ENCODE measurements around the gene AADAC. TPM values are rescaled to one million over a fixed set of nuclear protein-coding genes. Genes with fewer than 3 reads are reported as not detected.
"Not testable (repeated sequence)": the region's sequence is repeated elsewhere in the genome, so short reads cannot be mapped to it uniquely, and the experiment has no call there.

Gene AADAC
- total RNA-seq, 3 donors from 2014 or later = 0.11 to 0.18 (median 0.13) TPM

DNA sequence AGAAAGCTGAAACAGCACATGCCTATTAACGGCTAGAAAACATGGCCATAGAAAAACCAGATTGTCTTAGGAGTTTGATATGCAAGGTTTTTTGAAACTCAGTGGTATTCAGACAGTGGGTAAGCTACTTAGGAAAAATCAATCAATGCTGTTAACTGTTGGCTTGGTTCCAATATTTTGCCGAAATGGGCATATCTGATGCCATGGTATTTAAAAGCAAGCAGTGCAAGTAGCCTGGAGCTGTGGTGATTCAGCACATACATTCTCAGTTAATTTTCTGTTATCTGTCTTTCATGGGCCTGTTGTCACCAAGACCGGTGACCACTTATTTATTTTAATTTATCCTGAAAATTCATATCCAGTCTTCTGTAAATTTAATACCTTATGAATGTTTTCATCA, 42.2 kb downstream of the AADAC start:
- DNase-seq = no peak
- Mint-ChIP-seq H3K36me3 (ENCODE audit: insufficient read depth) (no peaks in the 10 kb centered on the region), H3K27me3 (ENCODE audit: low read depth) (peaks cover 13% of the 10 kb centered on the region), H3K4me1 (ENCODE audit: low read depth) (no peaks in the 10 kb centered on the region), H3K9me3 (peaks cover 6% of the 10 kb centered on the region), H3K4me3 (no peak overlapping the region)
- no peak for ATAC-seq

DNA sequence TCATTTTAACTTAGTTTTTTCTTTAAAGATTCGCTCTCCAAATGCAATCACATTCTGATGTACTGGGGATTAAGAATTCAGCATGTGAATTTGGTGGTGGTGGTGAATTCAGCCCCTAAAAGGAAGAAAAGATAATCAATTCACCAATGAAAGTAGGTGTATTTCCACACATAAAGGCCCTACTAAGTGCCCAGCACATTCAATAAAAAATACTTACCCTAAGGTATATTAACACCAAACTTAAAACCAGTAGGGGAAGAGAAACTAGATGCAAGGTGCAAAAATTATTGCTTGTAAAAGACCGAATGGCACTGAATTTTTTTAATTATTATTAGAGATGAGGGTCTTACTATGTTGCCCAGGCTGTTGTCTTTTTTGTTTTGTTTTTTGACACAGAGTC, 42.7 kb downstream of the AADAC start:
- H3K4me3 Mint-ChIP-seq = no peak overlapping the region
- ATAC-seq = no peak
- H3K9me3 Mint-ChIP-seq = peaks cover 3% of the 10 kb centered on the region
- H3K36me3 Mint-ChIP-seq (ENCODE audit: insufficient read depth) = no peaks in the 10 kb centered on the region
- H3K4me1 Mint-ChIP-seq (ENCODE audit: low read depth) = no peaks in the 10 kb centered on the region
- DNase-seq = no peak
- peaks cover 13% of the 10 kb centered on the region for H3K27me3 Mint-ChIP-seq (ENCODE audit: low read depth)

DNA sequence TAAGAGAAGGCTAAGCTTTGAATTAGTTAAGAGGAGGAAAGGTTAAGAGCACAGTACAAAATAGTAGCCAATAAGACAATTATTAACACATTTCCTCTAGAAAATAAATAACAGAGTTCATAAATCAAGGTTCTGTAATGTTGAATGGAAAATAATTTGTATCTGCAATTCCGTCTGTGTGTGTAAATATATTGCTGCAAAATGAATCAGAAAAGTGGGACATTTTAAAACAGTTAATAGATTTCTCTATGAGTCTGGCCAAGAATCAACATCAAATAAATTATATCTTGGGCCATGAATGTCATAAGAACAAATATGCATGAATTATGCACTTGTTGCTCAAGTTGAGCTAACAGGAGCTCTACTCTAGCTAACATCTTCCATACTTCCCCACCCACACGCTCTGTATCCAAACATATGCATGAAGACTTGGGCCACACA, 45.3 kb downstream of the AADAC start:
- ATAC-seq (no peak), DNase-seq (no peak)
- no peaks in the 10 kb centered on the region for H3K4me1 Mint-ChIP-seq (ENCODE audit: low read depth)
- H3K4me3 Mint-ChIP-seq = no peak overlapping the region
- no peaks in the 10 kb centered on the region for H3K36me3 Mint-ChIP-seq (ENCODE audit: insufficient read depth)
- H3K9me3 Mint-ChIP-seq = no peaks in the 10 kb centered on the region
- peaks cover 10% of the 10 kb centered on the region for H3K27me3 Mint-ChIP-seq (ENCODE audit: low read depth)

DNA sequence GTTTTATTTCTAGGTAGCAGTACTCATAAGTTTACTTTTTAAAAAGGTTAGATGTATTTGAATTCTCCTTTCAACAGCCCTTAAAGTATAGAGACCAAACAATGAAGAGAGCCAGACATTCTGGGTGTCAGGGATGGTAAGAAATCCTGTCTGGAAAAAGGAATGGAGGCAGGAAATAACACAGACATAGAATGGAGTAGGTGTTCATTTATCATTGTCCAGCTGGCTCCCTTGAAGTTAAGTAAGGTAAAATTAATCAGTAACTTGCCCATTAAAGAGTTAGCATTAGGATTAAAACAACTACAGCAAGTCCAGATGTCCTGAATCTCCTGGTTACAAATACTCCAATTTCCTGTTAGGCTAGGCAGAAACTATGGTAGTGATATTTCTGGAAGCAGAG, 46.0 kb downstream of the AADAC start:
- Mint-ChIP-seq H3K4me1 (ENCODE audit: low read depth) (no peaks in the 10 kb centered on the region), H3K9me3 (no peaks in the 10 kb centered on the region), H3K27me3 (ENCODE audit: low read depth) (peaks cover 10% of the 10 kb centered on the region), H3K4me3 (no peak overlapping the region), H3K36me3 (ENCODE audit: insufficient read depth) (no peaks in the 10 kb centered on the region)
- ATAC-seq (no peak), DNase-seq (no peak)

DNA sequence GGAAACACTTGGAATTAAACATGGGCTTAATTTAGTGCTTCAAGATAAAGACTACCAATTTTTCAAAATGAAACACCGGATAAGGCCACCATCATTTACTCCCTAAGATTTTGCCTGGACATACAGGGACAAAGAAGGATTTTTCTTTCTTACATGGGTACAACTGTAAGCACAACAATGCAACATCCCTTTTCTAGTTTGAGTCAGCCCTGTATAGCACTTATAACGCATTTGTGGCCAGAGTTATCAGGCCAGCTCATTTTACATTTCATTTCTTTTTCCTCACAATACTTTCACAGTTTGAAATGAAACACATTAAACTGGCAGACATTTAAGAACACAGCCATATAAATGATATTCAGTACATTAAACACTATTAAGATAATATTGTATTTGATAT, 49.7 kb downstream of the AADAC start:
- Mint-ChIP-seq H3K27me3 (ENCODE audit: low read depth) (no peaks in the 10 kb centered on the region), H3K4me1 (ENCODE audit: low read depth) (no peaks in the 10 kb centered on the region), H3K4me3 (no peak overlapping the region), H3K9me3 (no peaks in the 10 kb centered on the region), H3K36me3 (ENCODE audit: insufficient read depth) (no peaks in the 10 kb centered on the region)
- no peak for ATAC-seq
- no peak for DNase-seq

DNA sequence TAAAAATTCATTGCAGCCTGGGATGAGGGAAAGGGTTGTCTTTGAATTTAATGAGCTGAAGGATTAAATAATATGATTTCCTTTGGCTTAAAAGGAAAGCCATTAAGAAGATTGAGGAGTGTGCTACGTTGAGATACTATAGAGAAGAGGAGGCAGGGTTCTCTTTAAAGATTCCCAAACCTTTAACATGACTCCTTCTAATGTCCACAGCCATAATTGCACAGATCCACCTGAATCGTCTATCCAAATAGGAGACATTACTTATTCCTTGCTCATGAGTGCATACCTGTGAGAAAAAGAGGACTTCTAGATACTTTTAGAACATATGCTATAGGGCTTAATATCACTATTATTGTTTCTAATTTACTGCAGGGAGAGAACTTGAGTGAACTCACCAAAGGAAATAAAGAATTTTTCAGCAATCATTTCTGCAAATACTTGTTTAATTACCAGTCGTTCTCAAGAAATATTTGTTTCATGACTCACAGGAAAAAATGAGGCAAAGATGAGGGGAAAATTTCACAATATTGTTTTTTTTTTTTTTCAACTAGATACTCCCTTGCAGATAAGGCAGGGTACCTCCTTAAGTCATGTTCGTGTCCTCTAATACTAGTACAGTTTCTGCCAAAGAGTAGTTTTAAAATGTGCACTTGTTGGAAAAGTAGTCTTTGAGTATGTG, 50.6 kb downstream of the AADAC start:
- ATAC-seq = no peak
- H3K36me3 Mint-ChIP-seq (ENCODE audit: insufficient read depth) = no peaks in the 10 kb centered on the region
- no peaks in the 10 kb centered on the region for H3K27me3 Mint-ChIP-seq (ENCODE audit: low read depth)
- H3K4me3 Mint-ChIP-seq = no peak overlapping the region
- DNase-seq = no peak
- no peaks in the 10 kb centered on the region for H3K4me1 Mint-ChIP-seq (ENCODE audit: low read depth)
- no peaks in the 10 kb centered on the region for H3K9me3 Mint-ChIP-seq

DNA sequence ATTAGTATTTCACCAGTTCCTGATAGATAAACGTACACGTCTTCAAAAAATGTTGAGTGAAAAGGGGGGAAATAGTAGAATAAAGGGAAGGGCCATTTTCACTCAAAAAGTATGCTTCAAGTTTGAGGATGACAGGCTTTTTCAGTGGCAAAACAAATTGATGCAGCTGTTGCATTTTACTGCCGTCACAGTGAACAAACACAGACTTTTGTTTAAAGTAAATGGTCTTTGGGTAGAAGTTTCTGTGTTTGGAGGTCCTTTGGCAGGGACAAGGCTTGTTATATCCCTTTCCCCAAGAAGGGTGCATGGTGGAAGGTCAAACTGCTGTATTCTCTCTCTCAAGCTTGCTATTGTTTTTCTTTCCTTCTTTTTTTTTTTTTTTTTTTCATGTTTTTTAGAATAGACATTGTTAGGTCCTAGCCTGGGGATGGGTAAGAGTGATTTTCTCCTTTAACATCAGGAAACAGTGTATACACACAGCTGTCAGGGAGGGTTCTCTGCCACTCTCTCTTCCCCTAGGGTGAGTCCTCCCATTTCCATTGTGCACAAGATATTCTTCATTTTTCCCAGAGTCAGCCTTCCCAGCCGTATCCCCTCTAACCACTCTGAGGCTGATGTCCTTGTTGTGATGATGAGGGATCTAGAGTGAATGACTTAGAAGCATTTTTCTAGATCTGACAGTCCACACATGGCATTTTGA, 52.9 kb downstream of the AADAC start:
- Mint-ChIP-seq H3K36me3 (ENCODE audit: insufficient read depth) (no peaks in the 10 kb centered on the region), H3K9me3 (no peaks in the 10 kb centered on the region), H3K4me3 (no peak overlapping the region), H3K4me1 (ENCODE audit: low read depth) (peaks cover 4% of the 10 kb centered on the region), H3K27me3 (ENCODE audit: low read depth) (no peaks in the 10 kb centered on the region)
- no peak for ATAC-seq
- no peak for DNase-seq

DNA sequence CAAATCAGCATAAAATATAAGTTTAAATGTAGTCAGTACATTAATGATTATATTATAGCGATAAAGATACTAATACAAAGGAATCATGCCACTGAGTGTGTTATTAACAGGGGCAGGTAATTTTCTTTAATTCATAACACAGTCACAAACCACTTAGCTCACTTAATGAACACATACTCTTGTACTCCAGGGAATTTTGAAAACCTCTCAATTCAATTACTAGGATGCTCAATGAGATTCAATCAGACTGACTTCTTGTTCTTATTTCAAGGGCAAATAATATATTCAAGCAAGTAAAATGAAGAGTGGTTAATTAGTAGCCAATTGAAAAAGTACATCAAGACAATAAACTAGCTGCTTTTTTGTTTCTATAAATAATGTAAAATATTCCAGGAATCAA, 53.8 kb downstream of the AADAC start:
- DNase-seq = no peak
- no peaks in the 10 kb centered on the region for H3K9me3 Mint-ChIP-seq
- H3K4me1 Mint-ChIP-seq (ENCODE audit: low read depth) = peaks cover 6% of the 10 kb centered on the region
- no peak for ATAC-seq
- no peaks in the 10 kb centered on the region for H3K36me3 Mint-ChIP-seq (ENCODE audit: insufficient read depth)
- H3K27me3 Mint-ChIP-seq (ENCODE audit: low read depth) = no peaks in the 10 kb centered on the region
- H3K4me3 Mint-ChIP-seq = no peak overlapping the region

DNA sequence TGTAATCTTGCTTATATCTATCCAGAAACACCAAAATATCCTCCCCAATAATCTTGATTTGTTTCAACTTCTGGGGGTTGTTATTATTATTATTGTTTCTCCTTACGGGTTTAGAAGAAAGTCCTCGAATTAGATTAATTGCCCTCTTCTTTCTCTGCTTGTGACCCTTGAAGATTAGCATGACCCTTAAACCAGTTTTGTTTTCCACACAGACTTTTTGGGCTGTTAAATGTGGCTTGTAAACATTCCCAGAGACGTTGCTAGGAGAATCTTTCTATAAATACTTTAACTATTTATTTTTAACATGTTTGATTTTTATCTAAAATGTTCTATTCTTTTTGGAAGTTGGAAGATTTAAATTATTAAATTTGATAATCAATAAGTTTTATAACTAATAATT, 55.3 kb downstream of the AADAC start:
- Mint-ChIP-seq H3K4me3 (no peak overlapping the region), H3K27me3 (ENCODE audit: low read depth) (no peaks in the 10 kb centered on the region), H3K9me3 (no peaks in the 10 kb centered on the region), H3K4me1 (ENCODE audit: low read depth) (peaks cover 6% of the 10 kb centered on the region), H3K36me3 (ENCODE audit: insufficient read depth) (no peaks in the 10 kb centered on the region)
- DNase-seq (no peak), ATAC-seq (no peak)

DNA sequence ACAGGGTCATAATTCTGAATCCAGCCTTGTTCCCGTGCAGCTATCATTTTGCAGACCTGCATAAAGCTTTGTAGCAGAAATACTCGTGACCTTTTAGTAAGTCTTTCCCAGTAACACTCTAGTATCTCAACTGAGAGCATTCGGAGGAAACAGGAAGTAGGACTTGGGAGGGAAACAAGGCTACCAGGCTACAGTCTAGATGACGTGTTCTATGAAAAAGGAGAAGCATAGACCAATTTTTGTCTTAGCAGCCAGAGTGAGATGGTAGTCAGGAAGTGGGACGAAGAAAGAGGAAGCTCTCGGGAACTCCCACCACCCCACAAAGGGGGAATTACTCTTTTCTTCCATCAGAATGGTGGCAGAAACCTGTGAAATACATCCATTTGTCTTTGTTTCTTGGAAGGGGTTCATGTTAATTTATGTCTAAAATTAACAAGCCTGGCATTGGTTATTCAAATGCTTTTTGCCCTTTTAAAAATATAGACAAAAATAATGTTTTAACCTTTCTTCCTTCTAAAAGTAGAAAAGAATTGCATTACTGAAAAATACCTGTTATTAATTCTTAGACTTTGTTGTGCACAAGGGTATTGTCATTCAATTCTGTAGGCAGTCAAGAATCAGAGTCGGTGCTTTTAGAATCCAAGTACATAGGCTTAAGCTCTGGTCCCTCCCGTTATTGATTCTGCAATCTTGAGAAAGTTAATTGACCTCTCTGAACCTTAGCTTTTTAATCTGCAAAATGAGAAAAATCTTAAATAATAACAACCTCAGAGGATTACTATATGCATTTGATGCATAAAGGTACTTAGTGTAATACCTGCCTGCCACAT, 57.9 kb downstream of the AADAC start:
- Mint-ChIP-seq H3K36me3 (ENCODE audit: insufficient read depth) (no peaks in the 10 kb centered on the region), H3K9me3 (no peaks in the 10 kb centered on the region), H3K4me3 (no peak overlapping the region), H3K4me1 (ENCODE audit: low read depth) (peaks cover 10% of the 10 kb centered on the region), H3K27me3 (ENCODE audit: low read depth) (peaks cover 5% of the 10 kb centered on the region)
- ATAC-seq = no peak
- DNase-seq = no peak

DNA sequence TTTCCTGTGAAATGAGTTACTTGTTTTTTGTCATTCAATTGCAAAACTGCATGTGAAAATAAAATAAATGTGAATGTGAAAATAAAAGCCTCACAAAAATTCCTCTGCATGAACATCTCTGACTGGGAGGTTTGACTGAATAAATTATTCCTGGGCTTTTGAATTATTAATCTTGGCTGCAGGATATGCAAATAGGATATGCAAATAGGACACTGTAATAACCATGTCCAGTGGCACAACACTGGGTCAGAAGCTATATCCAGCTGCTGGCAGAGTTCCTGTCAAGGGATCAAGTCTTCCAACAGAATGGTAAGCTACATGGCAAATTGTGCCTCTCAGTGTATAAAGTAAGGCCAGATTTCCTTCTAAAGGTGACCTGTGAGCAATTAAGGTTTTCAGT, 59.5 kb downstream of the AADAC start, which contains the start of gene SUCNR1:
TSS of gene SUCNR1 (plus strand) at position 246 of the 400 bp plus-strand sequence. CDS start 6,250 bp downstream, outside the sequence.
- DNase-seq (no peak), ATAC-seq (no peak)
- peaks cover 10% of the 10 kb centered on the region for H3K4me1 Mint-ChIP-seq (ENCODE audit: low read depth)
- H3K4me3 Mint-ChIP-seq = no peak within 1 kb of the TSS
- no peaks in the 10 kb centered on the region for H3K36me3 Mint-ChIP-seq (ENCODE audit: insufficient read depth)
- peaks cover 5% of the 10 kb centered on the region for H3K27me3 Mint-ChIP-seq (ENCODE audit: low read depth)
- no peaks in the 10 kb centered on the region for H3K9me3 Mint-ChIP-seq

DNA sequence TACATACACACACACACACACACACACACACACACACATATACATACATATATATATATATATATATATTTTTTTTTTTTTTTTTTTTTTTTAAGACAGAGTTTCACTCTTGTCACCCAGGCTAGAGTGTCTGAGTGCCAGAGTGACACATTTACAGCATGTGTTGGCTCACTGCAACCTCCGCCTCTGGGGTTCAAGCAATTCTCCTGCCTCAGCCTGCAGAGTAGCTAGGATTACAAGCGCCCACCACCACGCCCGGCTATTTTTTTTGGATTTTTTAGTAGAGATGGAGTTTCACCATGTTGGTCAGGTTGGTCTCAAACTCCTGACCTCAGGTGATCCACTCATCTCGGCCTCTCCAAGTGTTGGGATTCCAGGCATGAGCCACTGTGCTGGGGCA, 60.2 kb downstream of the AADAC start:
- not testable (repeated sequence) for H3K9me3 Mint-ChIP-seq; H3K36me3 Mint-ChIP-seq (ENCODE audit: insufficient read depth); H3K27me3 Mint-ChIP-seq (ENCODE audit: low read depth); DNase-seq; ATAC-seq; H3K4me3 Mint-ChIP-seq
- H3K4me1 Mint-ChIP-seq (ENCODE audit: low read depth) = peaks cover 10% of the 10 kb centered on the region

DNA sequence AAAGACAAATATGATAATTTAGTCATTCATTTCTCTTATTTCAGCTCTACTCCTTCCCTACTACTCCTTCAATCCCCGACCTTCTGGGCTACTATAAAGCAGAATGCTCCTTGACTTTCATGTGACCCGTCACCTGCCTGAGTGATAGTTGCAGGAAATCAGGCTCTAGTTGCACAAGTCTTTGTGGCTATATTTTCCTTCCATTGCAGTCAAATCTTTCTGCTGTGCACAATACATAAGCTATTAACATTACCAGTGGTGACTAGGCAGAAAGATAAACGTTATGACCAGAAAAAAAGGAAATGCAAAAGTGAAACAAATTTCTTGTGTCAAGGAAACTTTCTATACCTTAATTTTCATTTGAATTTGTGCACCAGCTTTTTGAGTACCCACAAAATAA, 61.8 kb downstream of the AADAC start:
- Mint-ChIP-seq H3K4me1 (ENCODE audit: low read depth) (peaks cover 14% of the 10 kb centered on the region), H3K4me3 (no peak overlapping the region), H3K36me3 (ENCODE audit: insufficient read depth) (no peaks in the 10 kb centered on the region), H3K9me3 (no peaks in the 10 kb centered on the region), H3K27me3 (ENCODE audit: low read depth) (peaks cover 5% of the 10 kb centered on the region)
- DNase-seq (no peak), ATAC-seq (no peak)

DNA sequence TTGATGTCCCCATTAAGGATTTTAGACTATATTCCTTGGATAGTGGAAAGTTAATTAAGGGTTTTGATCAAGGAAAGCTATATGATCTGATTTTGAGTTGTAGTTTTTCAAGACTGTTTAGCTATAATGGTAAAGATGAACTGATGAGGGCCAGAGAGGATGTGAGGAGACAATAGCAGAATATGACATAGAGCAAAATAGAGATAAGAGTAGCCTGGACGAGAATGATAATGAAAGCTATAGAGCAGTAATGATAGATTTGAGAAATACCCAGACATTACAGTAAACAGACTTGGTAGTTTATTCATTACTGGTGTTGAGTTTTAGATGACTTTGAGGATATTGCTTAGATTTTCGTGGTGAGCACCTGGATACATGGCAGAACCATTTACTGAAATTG, 63.4 kb downstream of the AADAC start:
- ATAC-seq (no peak), DNase-seq (no peak)
- peaks cover 8% of the 10 kb centered on the region for H3K4me1 Mint-ChIP-seq (ENCODE audit: low read depth)
- no peak overlapping the region for H3K4me3 Mint-ChIP-seq
- H3K9me3 Mint-ChIP-seq = no peaks in the 10 kb centered on the region
- H3K36me3 Mint-ChIP-seq (ENCODE audit: insufficient read depth) = no peaks in the 10 kb centered on the region
- peaks cover 5% of the 10 kb centered on the region for H3K27me3 Mint-ChIP-seq (ENCODE audit: low read depth)
